Stimulated activated CD4-positive, alpha-beta T cell treated with anti-CD3 and anti-CD28 coated beads, Interleukin-12 subunit alpha, Interleukin-12 subunit beta, amount 100 ng/mL, for 24 hours (primary cell): ENCODE data around the gene ZNF223.

Experiments
- DNase-seq, 2 experiments: peaks; one replicate each; pipeline ENCODE4 v3.0.0-alpha.2; 2020; ENCODE audit warnings: low read depth in 2 of 2

The ZNF223 gene

DNA sequence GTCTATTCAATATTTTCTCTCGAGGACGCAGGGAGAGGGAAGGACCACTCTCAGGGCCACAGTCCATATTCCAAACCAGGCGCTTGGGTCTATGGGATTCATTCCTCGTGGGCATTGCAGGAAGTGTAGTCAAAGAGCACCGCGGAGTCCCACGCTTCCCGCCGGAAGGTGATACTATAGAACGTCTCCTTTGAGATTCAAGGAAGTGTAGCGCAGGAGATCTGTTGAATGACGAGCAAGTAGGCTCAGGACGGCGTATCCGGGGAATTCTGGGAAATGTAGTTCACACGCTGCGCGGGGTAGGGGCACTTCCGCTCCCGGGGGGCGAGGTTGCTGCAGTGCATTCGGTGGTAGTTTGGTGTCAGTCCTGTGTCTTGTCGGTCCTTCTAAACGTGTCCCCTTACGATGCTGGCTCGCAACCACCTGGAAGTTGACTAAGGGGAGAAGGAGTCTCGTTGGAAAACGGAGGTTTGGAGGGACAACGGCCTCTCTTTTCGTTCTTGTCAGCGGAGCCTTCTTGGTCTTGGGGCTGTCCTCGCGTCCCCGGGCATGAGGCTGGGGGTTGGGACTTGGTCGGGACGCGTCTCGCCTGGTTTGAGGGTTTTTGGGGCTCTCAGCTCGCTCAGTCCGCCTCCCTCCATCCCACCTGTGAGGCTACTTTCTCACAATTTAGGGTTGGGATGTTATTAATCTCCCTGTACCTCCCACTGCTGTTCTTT, 20.1 kb downstream of the ZNF223 start, which contains the start of gene ZNF284:
ZNF284 (plus strand) TSS at position 336 of the 719 bp plus-strand sequence. CDS start 4,231 bp downstream, outside the sequence.
- DNase-seq = peak; percentile 74

GRCh38 chr19:44072543-44073401, 20.9 kb downstream of the ZNF223 start:
- no peak for DNase-seq

- no peak for DNase-seq
Measured at GRCh38 chr19:44076325-44076724, 24.5 kb downstream of the ZNF223 start.

GRCh38 chr19:44092108-44092507, 40.3 kb downstream of the ZNF223 start:
- DNase-seq = no peak

- peak; percentile 67 to 74 for DNase-seq
Measured at GRCh38 chr19:44093931-44094765, 42.3 kb downstream of the ZNF223 start, which contains the start of gene ZNF224. TSS of gene ZNF224 (plus strand) at chr19:44094361. CDS start at chr19:44097874, 3,513 bp downstream.

DNA sequence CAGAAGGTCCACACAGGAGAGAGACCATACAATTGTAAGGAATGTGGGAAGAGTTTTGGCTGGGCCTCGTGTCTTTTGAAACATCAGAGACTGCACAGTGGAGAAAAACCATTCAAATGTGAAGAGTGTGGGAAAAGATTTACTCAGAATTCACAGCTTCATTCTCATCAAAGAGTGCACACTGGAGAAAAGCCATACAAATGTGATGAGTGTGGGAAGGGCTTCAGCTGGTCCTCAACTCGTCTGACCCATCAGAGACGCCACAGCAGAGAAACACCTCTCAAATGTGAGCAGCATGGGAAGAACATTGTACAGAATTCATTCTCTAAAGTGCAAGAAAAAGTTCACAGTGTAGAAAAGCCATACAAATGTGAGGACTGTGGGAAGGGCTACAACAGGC, 55.9 kb downstream of the ZNF223 start:
- no peak for DNase-seq

GRCh38 chr19:44109458-44109857, 57.6 kb downstream of the ZNF223 start:
- no peak for DNase-seq

DNA sequence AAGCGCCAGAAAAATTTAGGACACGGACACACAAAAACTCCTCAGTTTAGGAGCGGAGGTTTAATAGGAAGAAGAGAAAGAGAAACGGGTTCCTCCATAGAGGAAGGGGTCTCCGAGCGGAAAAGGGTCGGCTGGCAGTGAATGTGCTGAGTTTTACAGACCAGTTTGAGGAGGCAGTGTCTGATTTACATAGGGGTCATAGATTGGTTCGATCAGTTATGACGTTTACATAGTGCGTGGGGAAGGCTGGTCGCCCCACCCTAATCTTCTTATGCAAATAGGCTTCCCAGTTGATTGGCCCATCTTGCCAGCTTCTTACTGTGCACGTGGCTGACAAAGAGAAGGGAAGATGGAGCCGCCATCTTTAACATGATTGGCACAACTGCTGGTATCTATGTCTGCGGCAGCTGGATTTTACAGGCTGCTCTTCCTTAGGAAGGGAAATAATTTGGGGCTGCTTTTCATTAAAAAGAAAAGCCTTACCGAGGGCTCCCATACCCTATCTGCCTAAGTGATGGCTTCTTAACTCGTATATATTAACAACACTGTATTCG, 60.2 kb downstream of the ZNF223 start:
- DNase-seq = no peak

- DNase-seq = no peak
Measured at GRCh38 chr19:44112802-44113137, 60.9 kb downstream of the ZNF223 start.

- DNase-seq = peak; percentile 71 to 78
Measured at GRCh38 chr19:44113138-44113783, 61.4 kb downstream of the ZNF223 start, which contains the start of gene ZNF225. TSS of gene ZNF225 (plus strand) at chr19:44113399. CDS start at chr19:44115828, 2,429 bp downstream.

DNA sequence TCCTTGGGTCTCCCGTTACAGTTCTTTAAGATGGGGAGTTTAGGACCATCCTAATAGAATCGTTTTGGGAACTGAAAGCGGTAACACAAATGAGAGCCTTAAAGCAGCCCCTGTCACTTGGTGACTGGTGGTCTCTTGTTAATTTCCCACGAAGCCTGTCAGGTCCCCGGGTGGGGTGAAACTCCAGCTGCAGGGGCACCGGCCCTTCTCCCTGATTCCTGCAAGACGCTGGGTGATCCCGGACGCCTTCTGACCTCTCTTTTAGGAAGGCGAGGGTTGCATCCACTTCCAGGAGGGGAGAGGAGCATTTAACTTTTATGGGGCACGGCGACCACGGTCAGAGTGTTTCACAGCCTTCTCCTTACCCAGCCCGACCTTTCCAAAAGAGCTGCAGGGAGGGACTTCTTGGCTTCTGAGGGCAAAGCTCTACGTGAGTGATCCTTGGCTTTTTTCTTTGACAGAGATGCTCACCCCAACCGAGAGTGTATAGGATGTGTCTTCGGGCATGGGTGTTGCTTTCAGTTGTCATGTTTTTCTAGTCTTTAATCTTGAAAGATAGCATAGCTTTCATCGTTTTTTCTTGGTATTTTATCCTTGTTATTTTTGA, 62.1 kb downstream of the ZNF223 start:
- no peak for DNase-seq
